ENCODE data around the gene SUZ12.

GRCh38 chr17:31931756-31932155 lies 5.1 kb upstream of the SUZ12 start:
- TF ChIP-seq CTCF (IDR thresholded peaks at IDR 0.05 in 4 of 5, conservative IDR thresholded peaks at IDR 0.05 in 1 of 5) (no peak), POLR2A (IDR thresholded peaks at IDR 0.05) (no peak)
